HG02938 (cell line): ENCODE results near the gene SLCO1B3.
"Not testable (repeated sequence)": the region's sequence is repeated elsewhere in the genome, so short reads cannot be mapped to it uniquely, and the experiment has no call there.

Experiments used
- ATAC-seq: cut with Tn5 transposase; IDR thresholded peaks from one replicate; pipeline ENCODE4 v1.9.1; 2021; ENCODE audit warnings: mild to moderate bottlenecking, moderate library complexity; ENCODE audit not compliant: unreplicated experiment

The SLCO1B3 gene

GRCh38 chr12:20810487-20810886 lies at the start of gene SLCO1B3:
SLCO1B3 (plus strand) TSS chr12:20810705; CDS start chr12:20815739, 5,034 bp downstream.
- no peak for ATAC-seq

GRCh38 chr12:20777420-20777819 lies 33.1 kb upstream of the SLCO1B3 start:
- no peak for ATAC-seq

GRCh38 chr12:20778969-20779368 lies 31.5 kb upstream of the SLCO1B3 start:
- no peak for ATAC-seq

GRCh38 chr12:20779971-20780370 lies 30.5 kb upstream of the SLCO1B3 start:
- not testable (repeated sequence) for ATAC-seq

- not testable (repeated sequence) for ATAC-seq
Measured at GRCh38 chr12:20783796-20784357, 26.6 kb upstream of the SLCO1B3 start.

- no peak for ATAC-seq
Measured at GRCh38 chr12:20792971-20793370, 17.5 kb upstream of the SLCO1B3 start.

GRCh38 chr12:20798554-20798953 lies 12.0 kb upstream of the SLCO1B3 start:
- ATAC-seq, result no peak

GRCh38 chr12:20800160-20800559 lies 10.3 kb upstream of the SLCO1B3 start:
- no peak for ATAC-seq

GRCh38 chr12:20801035-20801434 lies 9.5 kb upstream of the SLCO1B3 start:
- ATAC-seq, result no peak

GRCh38 chr12:20805921-20806320 lies 4.6 kb upstream of the SLCO1B3 start:
- no peak for ATAC-seq

GRCh38 chr12:20807192-20808080 lies 3.1 kb upstream of the SLCO1B3 start:
- ATAC-seq, result no peak

- ATAC-seq, result no peak
Measured at GRCh38 chr12:20808521-20808920, 2.0 kb upstream of the SLCO1B3 start.

GRCh38 chr12:20815574-20815973 lies 5.1 kb downstream of the SLCO1B3 start:
- no peak for ATAC-seq

- ATAC-seq, result no peak
Measured at GRCh38 chr12:20822415-20822814, 11.9 kb downstream of the SLCO1B3 start.

- ATAC-seq, result no peak
Measured at GRCh38 chr12:20822925-20823324, 12.4 kb downstream of the SLCO1B3 start.

- ATAC-seq, result no peak
Measured at GRCh38 chr12:20829919-20830318, 19.4 kb downstream of the SLCO1B3 start.

- no peak for ATAC-seq
Measured at GRCh38 chr12:20830456-20830855, 20.0 kb downstream of the SLCO1B3 start.

GRCh38 chr12:20832911-20833310 lies 22.4 kb downstream of the SLCO1B3 start:
- no peak for ATAC-seq

- no peak for ATAC-seq
Measured at GRCh38 chr12:20852649-20853048, 42.1 kb downstream of the SLCO1B3 start.

- ATAC-seq, result no peak
Measured at GRCh38 chr12:20863056-20863455, 52.6 kb downstream of the SLCO1B3 start.

- no peak for ATAC-seq
Measured at GRCh38 chr12:20865873-20866272, 55.4 kb downstream of the SLCO1B3 start.

- no peak for ATAC-seq
Measured at GRCh38 chr12:20868277-20868676, 57.8 kb downstream of the SLCO1B3 start.
